Measurements from ENCODE around the gene TBL1X.
A peak's percentile ranks its signal among the peaks of the same experiment; 100 is the strongest.

TBL1X gene

GRCh38 chrX:9676738-9677097, 211.9 kb downstream of the TBL1X start:
- no peak for DNase-seq

GRCh38 chrX:9677098-9677739, 212.4 kb downstream of the TBL1X start:
- no peak for DNase-seq

GRCh38 chrX:9678215-9678965, 213.5 kb downstream of the TBL1X start:
- DNase-seq, result no peak

DNA sequence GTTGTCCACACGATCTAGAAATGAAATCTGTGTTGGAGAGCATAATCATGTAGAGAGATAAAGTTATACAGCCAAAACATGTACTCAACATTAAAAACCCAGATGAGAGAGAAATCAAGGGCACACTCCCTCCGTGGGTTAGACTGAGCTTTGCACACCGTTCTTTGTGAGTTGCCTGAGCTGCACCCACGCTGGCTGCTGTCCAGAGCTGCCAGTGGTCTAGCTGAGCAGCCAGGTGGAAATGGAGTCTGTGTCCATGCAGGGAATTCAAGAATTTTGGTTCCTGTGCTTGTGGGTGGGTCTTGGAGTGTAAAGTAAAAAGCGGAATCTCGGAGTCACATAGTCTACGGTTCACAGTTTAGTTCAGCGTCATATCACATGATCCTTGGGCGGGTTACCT, 216.2 kb downstream of the TBL1X start:
- DNase-seq, result no peak

GRCh38 chrX:9681422-9681821, 216.6 kb downstream of the TBL1X start:
- DNase-seq, result no peak

DNA sequence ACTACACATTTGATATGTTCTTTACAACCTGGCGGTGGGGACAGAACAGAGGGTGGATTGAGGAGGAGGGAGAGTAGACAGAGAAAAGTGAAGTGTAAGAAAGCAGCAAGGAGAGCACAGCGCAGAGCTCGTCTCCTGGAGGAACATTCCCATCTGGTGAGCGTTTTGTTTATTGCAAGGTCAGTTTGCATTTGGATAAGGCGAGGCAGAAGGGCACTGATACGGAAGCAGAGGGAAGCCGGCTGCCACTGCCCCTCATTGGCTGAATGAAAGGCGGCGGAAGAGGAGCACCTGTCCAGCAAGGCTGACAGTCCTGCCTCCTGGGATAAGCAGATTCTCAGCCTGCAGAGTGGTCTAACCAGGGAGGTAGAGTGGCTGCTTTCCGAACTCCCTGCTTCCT, 217.6 kb downstream of the TBL1X start:
- DNase-seq, result no peak

- no peak for DNase-seq
Observed at GRCh38 chrX:9682861-9683260, 218.0 kb downstream of the TBL1X start.

- no peak for DNase-seq
Observed at GRCh38 chrX:9683350-9683749, 218.5 kb downstream of the TBL1X start.

DNA sequence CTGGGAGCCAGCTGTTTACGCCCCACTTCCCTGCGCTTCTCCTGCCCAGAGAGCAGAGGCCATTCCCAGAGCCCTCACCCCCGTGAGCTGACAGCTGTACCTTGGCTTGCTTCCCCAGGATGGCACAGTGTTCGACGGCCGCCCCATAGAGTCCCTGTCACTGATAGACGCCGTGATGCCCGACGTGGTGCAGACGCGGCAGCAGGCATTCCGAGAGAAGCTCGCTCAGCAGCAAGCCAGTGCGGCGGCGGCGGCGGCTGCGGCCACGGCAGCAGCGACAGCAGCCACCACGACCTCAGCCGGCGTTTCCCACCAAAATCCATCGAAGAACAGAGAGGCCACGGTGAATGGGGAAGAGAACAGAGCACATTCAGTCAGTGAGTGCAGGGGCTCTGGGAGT, 223.0 kb downstream of the TBL1X start:
- DNase-seq, result no peak

- DNase-seq, result no peak
Observed at GRCh38 chrX:9688833-9689232, 224.0 kb downstream of the TBL1X start.

DNA sequence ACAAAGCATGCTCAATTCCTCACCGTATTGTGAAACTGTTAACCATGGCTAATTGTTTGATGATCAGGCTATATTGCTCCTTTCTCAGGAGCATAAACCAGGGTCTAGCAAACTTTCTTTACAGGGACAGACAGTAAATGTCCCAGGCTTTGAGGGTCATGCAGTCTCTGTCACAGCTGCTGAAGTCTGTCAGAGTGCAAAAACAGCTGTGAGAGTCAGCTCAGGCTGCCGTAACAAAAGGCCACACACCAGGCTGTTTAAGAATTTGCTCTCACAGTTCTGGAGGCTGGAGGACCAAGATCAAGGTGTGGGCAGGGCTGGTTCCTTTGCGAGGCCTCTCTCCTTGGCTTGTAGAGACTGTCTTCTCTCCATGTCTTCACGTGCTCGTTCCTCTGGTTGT, 225.2 kb downstream of the TBL1X start:
- no peak for DNase-seq

GRCh38 chrX:9693307-9694001, 228.6 kb downstream of the TBL1X start:
- no peak for DNase-seq

GRCh38 chrX:9698576-9698975, 233.7 kb downstream of the TBL1X start:
- no peak for DNase-seq

- no peak for DNase-seq
Observed at GRCh38 chrX:9700555-9700954, 235.7 kb downstream of the TBL1X start.

DNA sequence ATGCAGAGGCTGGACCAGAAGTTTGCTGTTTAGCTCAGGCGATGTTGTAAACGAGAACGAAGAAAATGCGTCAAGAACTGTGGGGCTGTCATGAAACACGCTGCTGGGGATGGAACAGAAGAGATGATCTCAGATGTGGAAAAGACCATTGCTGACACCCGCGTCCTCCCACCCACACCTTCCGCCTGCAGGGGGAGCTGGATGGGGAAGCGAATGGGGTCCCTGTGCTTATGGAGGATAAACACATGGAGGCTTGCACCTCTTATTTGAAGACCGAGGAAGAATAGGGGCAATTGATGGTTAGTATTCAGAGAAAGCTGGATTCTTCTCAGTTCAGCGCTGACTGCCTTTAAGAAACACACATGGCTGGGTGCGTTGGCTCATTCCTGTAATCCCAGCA, 236.9 kb downstream of the TBL1X start:
- DNase-seq, result no peak

DNA sequence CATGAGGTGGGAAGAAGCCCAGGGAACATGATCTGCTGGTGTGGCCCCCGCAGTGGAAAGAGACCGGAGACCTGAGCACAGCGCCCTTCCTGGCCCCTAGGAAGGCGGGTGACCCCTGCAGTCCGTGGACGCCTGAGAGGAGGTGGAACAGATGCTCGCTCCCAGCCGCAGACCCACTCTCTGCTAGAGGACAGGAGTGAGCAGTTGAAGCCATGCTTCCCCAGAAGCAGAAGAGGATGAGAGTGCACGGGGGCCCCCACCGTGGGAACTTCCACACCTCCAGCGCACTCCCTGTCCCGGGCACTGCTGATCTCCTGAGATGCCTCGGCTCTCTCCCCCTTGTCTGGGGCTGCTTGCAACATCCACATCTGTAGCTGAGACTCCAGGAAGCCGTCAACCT, 238.5 kb downstream of the TBL1X start:
- DNase-seq, result no peak

GRCh38 chrX:9704876-9705465, 240.1 kb downstream of the TBL1X start:
- no peak for DNase-seq

DNA sequence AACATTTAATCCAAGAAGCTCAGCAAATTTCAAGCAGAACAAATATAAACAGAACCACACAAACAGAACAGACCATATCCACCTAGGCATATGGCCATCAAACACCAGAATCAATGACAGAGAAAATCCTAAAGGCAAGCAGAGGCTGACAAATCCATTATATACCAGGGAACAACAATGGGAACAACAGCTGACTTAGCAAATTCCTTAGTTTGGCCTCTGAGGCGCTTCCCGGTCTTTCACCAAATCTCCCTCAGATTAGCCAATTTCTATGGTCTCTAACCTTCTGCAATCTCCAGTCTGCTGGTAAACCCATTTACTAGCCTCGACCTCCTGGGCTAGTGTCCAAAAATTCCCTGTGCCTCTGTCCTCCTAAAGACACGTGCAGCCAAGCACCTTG, 241.6 kb downstream of the TBL1X start:
- no peak for DNase-seq

- DNase-seq, result no peak
Observed at GRCh38 chrX:9707306-9708033, 242.6 kb downstream of the TBL1X start.

- no peak for DNase-seq
Observed at GRCh38 chrX:9708086-9708485, 243.2 kb downstream of the TBL1X start.

GRCh38 chrX:9708923-9709553, 244.2 kb downstream of the TBL1X start:
- peak; percentile 75 for DNase-seq

DNA sequence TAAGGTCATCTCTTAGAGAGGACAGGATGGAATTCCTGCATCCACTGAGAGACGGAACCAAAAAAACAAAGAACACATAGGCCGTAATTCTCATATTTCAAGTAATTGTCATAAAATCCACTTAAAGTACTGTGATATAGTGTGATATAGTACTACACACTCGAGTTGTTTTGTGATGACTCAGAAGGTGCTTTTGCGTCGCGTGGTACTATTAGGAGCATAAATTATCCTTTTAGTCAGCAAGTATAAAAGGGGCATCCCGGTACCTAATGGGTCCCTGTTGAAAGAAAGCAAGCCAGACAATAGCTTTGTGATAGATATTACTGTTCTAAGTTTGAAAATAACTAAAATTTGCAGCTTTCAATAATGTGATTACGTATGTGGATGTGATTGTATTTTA, 245.5 kb downstream of the TBL1X start:
- DNase-seq, result no peak

DNA sequence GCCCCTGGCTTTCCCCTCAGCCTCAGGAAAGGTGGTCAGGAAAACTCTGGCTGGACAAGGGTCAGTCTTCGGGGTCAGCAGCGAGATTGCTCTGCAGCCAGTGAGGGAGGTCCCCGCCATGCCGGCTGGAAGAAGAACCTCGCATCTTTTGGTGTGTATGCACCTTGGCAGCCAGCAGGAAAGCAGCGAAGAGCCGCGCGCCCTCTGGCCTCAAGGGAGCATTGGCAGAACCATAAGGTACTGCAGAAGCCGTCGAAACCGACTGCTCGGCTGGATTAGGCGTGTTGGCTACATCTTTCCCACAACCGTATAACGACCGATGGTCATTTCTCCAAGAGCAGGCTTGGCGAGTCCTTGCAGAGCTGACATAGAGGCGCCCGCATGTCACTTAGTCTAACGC, 252.5 kb downstream of the TBL1X start:
- DNase-seq, result no peak

Data from effector CD4-positive, alpha-beta T cell (primary cell).